GM23248 (cell line): ENCODE data around the gene RTN4R. TPM values are rescaled to one million over a fixed set of nuclear protein-coding genes. Genes with fewer than 3 reads are reported as not detected.

ENCODE experiments used
- DNase-seq: peaks from one replicate; pipeline ENCODE4 v3.0.0-alpha.2; 2015
- H2AFZ ChIP-seq: fragments of 200-600 bp; sonication (generic); 2 replicates; pipeline ENCODE4 v1.6.1; 2016; ENCODE audit warnings: antibody characterized with exemption
- H3F3A ChIP-seq: fragments of 200-600 bp; sonication (generic); 2 replicates; pipeline ENCODE4 v1.6.1; 2016; ENCODE audit warnings: mild to moderate bottlenecking, antibody characterized with exemption, mixed run types; ENCODE audit not compliant: insufficient read depth
- H3K27ac ChIP-seq: fragments of 200-600 bp; sonication (generic); 2 replicates; pipeline ENCODE4 v1.5.1; 2016; ENCODE audit warnings: mild to moderate bottlenecking
- H3K27me3 ChIP-seq: fragments of 200-600 bp; sonication (generic); replicated peaks from 2 replicates; pipeline ENCODE4 v1.6.1; 2016; ENCODE audit warnings: mild to moderate bottlenecking; ENCODE audit not compliant: insufficient read depth
- H3K36me3 ChIP-seq: fragments of 200-600 bp; sonication (generic); 2 replicates; pipeline ENCODE4 v1.6.1; 2016; ENCODE audit warnings: low read depth, mild to moderate bottlenecking
- H3K4me1 ChIP-seq: fragments of 200-600 bp; sonication (generic); 2 replicates; pipeline ENCODE4 v1.6.1; 2016; ENCODE audit warnings: mild to moderate bottlenecking; ENCODE audit not compliant: insufficient read depth
- H3K4me2 ChIP-seq: fragments of 200-600 bp; sonication (generic); one replicate; pipeline ENCODE4 v1.6.1; 2016; ENCODE audit warnings: mild to moderate bottlenecking; ENCODE audit not compliant: unreplicated experiment
- H3K4me3 ChIP-seq: fragments of 200-600 bp; sonication (generic); 2 replicates; pipeline ENCODE4 v1.5.1; 2016; ENCODE audit warnings: mild to moderate bottlenecking
- H3K79me2 ChIP-seq: fragments of 200-600 bp; sonication (generic); 2 replicates; pipeline ENCODE4 v1.6.1; 2016; ENCODE audit warnings: mild to moderate bottlenecking; ENCODE audit not compliant: insufficient read depth
- H3K9ac ChIP-seq: fragments of 200-600 bp; sonication (generic); 2 replicates; pipeline ENCODE4 v1.6.1; 2016; ENCODE audit warnings: mild to moderate bottlenecking
- H3K9me2 ChIP-seq: fragments of 200-600 bp; sonication (generic); 2 replicates; pipeline ENCODE4 v1.6.1; 2016; ENCODE audit warnings: mixed run types, mild to moderate bottlenecking, moderate library complexity; ENCODE audit not compliant: insufficient read depth
- H3K9me3 ChIP-seq: fragments of 200-600 bp; sonication (generic); one replicate; pipeline ENCODE4 v1.6.1; 2017; ENCODE audit warnings: low read depth
- H4K20me1 ChIP-seq: fragments of 200-600 bp; sonication (generic); 2 replicates; pipeline ENCODE4 v1.6.0; 2016; ENCODE audit not compliant: insufficient read depth
- EZH2 ChIP-seq: fragments of 200-600 bp; sonication (generic); IDR thresholded peaks from 2 replicates; pipeline ENCODE4 v1.6.1; 2018; ENCODE audit warnings: antibody characterized with exemption, mild to moderate bottlenecking; ENCODE audit not compliant: insufficient read depth, poor library complexity, severe bottlenecking
- EZH2phosphoT487 ChIP-seq: fragments of 200-600 bp; sonication (generic); IDR thresholded peaks from 2 replicates; pipeline ENCODE4 v1.6.1; 2018; ENCODE audit warnings: antibody characterized with exemption, moderate library complexity, mild to moderate bottlenecking, low read depth; ENCODE audit not compliant: insufficient read depth
- WGBS, 2 experiments: methylation state at CpG; one replicate each; pipeline ENCODE4 v1.1.6; 2015 to 2017; ENCODE audit warnings: low lambda C conversion rate in 2 of 2, low coverage in 1 of 2; ENCODE audit errors: missing lambda C conversion rate in 2 of 2; 5-methylcytosine and 5-hydroxymethylcytosine counted together
- in situ Hi-C: fragments of 300-500 bp; cut with MboI; formaldehyde crosslinking; loops from 2 replicates; pipeline ENCODE4 v1.15.0; 2020
- polyA plus RNA-seq: library from polyadenylated mRNA; unstranded; fragments of >200 nt; fragmentation: Nextera tagmentation; extraction: Ambion mirVana; gene quantifications from 2 replicates; pipeline ENCODE4 v1.2.1, GENCODE V29; 2016
- total RNA-seq: library from RNA; depleted of rRNA; stranded (reverse); fragments of >200 nt; shearing (Covaris generic); gene quantifications from 2 replicates; pipeline ENCODE4 v1.2.3, GENCODE V29; 2014

The RTN4R gene
- total and polyA plus RNA-seq, 2 experiments from 2014 or later, result 0.25 TPM; not detected in 1

GRCh38 chr22:20213833-20214708 lies 54.0 kb downstream of the RTN4R start:
- Histone ChIP-seq H3K9me2 (no peaks in the 10 kb centered on the region), H3K79me2 (no peaks in the 10 kb centered on the region), H3K4me1 (no peaks in the 10 kb centered on the region), H3K9ac (no peak overlapping the region), H3K27me3 (peaks cover under 1% of the 10 kb centered on the region), H4K20me1 (no peaks in the 10 kb centered on the region), H3K9me3 (no peaks in the 10 kb centered on the region), H3K4me2 (no peak overlapping the region), H3F3A (no peaks in the 10 kb centered on the region), H3K36me3 (no peaks in the 10 kb centered on the region), H3K27ac (no peak overlapping the region), H3K4me3 (no peak overlapping the region), H2AFZ (no peak overlapping the region)
- DNase-seq, result no peak
- 60 to 65% methylated on average over 25 to 33 of the region's 33 CpGs for WGBS, 2 experiments
- TF ChIP-seq EZH2phosphoT487 (no peak), EZH2 (no peak)
- in situ Hi-C loops, result no loop called here

GRCh38 chr22:20212754-20213699 lies 55.1 kb downstream of the RTN4R start:
- Histone ChIP-seq H2AFZ (no peak overlapping the region), H3K4me1 (no peaks in the 10 kb centered on the region), H3F3A (no peaks in the 10 kb centered on the region), H3K4me3 (no peak overlapping the region), H3K9me3 (no peaks in the 10 kb centered on the region), H3K9ac (no peak overlapping the region), H3K79me2 (0 out of 2 replicates have a peak, but pooled peaks cover 1% of the 10 kb centered on the region), H3K9me2 (no peaks in the 10 kb centered on the region), H3K4me2 (no peak overlapping the region), H4K20me1 (no peaks in the 10 kb centered on the region), H3K27me3 (no peaks in the 10 kb centered on the region; the same call in 1 of the 2 replicates), H3K27ac (no peak overlapping the region), H3K36me3 (no peaks in the 10 kb centered on the region)
- 68 to 74% methylated on average over 26 to 27 of the region's 27 CpGs for WGBS, 2 experiments
- no peak for DNase-seq
- in situ Hi-C loops, result no loop called here
- TF ChIP-seq EZH2phosphoT487 (no peak), EZH2 (no peak)

GRCh38 chr22:20211997-20212753 lies 55.9 kb downstream of the RTN4R start:
- H3K4me2 ChIP-seq, result no peak overlapping the region

More at GRCh38 chr22:20211997-20212753, 55.9 kb downstream of the RTN4R start:
- no peak for TF ChIP-seq EZH2phosphoT487
- TF ChIP-seq EZH2, result no peak
- Histone ChIP-seq H3K4me3 (no peak overlapping the region), H3K9me2 (no peaks in the 10 kb centered on the region), H3K36me3 (no peaks in the 10 kb centered on the region), H3K27ac (no peak overlapping the region), H3K79me2 (peaks cover 10% of the 10 kb centered on the region; the same call in 1 of the 2 replicates), H3K27me3 (no peaks in the 10 kb centered on the region), H3K9me3 (no peaks in the 10 kb centered on the region), H3K9ac (no peak overlapping the region), H2AFZ (no peak overlapping the region), H3K4me1 (peaks cover 6% of the 10 kb centered on the region), H3F3A (no peaks in the 10 kb centered on the region), H4K20me1 (no peaks in the 10 kb centered on the region)
- DNase-seq, result no peak
- WGBS, 2 experiments, result 69 to 72% methylated on average over 24 to 26 of the region's 26 CpGs
- in situ Hi-C loops, result no loop called here
